Measurements from ENCODE around the gene CCDC192.
"Not testable (repeated sequence)": the region's sequence is repeated elsewhere in the genome, so short reads cannot be mapped to it uniquely, and the experiment has no call there.

CCDC192 gene

DNA sequence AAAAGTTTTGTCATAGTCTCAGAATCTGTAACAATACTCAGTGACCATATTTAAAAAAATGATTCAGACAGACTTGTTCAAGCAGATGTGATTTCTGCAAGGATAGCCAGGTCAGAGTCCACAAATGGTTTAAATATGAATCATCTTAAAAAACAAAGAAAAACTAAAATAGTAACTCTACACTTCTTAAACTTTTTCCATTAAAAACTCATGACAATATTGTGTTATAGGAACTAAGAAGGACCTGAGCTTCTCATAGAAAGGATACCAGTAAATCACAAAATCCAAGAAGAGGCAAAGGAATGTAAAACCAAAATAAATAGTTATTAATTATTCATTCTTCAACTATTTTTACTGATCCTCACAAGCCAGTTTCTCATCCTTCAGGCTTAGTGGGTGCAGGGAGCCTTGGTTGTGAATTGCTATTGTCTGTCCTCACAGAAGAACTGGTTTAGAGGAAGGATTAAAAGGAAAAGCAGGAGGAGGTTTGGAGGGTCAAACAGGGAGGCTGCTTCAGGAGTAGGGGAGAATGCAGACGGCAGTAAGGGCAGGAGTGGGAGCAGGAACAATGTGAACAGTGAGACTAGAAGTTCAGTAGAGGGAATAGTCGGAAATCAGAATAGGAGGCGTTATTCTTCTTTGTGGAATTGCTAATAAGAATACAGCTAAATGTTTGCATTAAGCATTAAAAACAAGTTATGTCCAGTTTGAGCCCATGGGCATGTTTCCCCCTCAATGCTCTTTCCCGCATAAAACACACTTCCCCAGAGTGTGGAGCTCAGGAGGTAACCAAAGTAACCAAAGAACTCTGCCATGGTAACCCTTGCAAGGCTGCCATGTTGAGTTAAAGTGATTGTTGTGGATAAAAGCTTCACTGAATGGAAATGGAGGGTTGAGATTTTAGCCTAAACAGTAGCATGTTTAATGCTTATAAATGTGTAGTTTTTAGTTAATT lies 110.7 kb downstream of the CCDC192 start:
- peak; percentile 91 for DNase-seq

GRCh38 chr5:127814588-127814973 lies 111.4 kb downstream of the CCDC192 start:
- DNase-seq = no peak

DNA sequence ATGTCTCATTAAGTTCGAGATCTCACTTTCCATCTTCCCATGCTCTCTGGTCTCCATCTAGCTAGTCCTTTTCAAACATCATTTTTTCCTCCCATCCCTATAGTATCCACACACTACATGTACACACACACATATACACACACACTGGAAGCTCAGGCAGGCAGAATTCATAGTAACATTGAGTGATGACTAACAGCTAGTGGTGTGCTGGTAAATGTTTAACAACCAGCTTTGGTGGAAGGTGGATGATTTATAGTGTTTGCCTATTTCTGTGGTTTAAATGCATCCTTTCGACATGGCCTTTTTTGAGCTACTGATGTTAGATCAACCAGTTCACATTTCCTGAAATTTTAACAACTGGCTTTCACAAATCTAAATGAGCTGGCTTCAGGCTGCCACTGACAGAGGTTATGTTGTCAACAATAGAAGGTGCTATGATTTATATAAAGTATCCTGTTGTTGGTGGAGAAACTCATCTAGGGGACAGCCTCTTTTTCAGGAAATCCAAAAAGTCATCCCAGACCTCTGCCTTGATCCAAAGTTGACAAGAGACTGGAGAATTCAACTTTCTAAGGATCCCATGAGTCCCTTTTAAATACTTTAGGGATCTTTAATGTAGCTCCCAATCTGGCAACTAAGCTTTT lies 117.8 kb downstream of the CCDC192 start:
- DNase-seq = peak; percentile 90

DNA sequence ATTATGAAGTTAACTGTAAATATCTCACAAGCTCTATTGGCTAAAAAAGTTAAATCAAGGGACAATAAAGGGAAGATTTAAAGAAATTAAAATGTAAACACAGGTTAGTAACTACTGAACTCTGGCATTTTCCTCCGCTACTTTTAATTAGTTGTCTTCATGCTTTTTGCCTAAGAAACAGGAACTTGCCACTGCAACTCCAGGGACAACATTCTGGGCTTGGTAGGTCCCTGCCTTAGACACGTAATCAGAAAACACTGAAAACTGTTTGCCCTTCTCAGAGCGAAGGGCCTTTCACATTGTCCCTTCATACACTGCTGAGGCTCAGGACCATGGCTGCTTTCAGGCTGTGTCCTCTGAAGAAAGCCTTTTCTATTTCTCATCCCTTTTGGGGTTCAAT lies 118.7 kb downstream of the CCDC192 start:
- DNase-seq = no peak

- DNase-seq = no peak
Observed at GRCh38 chr5:127824126-127824525, 120.9 kb downstream of the CCDC192 start.

DNA sequence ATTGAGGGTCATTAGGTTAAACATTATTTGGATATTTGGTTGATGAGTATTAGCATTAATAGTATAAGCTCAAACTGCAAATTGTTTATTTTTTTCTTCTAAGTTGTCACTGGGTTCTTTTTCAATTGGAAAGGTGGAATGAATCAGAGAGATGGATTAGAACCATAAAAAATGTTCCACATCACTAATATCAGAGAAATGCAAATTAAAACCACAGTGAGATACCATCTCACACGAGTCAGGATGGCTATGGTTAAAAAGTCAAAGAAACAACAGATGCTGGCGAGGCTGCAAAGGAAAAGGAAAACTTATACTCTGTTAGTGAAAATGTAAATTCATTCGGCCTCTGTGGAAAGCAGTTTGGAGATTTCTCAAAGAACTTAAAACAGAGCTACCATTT lies 122.8 kb downstream of the CCDC192 start:
- DNase-seq = peak; percentile 86

DNA sequence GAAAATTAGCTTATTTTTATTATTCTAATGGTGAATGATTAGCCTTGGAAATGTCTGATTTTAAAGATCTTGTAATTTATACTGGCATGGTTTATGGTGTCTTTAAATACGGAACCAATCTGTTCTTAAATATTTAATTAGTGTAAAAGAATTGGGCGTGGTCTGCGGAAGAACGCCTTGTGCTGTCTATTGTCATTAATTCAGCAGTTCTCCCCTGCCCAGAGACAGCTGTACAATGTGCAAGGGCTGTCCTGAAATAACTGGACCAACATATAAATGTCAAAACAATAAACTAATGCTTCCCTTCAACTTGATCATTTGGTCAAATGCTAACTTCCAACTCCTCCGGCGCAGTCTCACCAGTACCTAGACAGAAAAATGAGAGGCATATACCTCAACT lies 124.3 kb downstream of the CCDC192 start:
- DNase-seq = no peak

GRCh38 chr5:127830157-127830556 lies 127.0 kb downstream of the CCDC192 start:
- DNase-seq = peak; percentile 38

DNA sequence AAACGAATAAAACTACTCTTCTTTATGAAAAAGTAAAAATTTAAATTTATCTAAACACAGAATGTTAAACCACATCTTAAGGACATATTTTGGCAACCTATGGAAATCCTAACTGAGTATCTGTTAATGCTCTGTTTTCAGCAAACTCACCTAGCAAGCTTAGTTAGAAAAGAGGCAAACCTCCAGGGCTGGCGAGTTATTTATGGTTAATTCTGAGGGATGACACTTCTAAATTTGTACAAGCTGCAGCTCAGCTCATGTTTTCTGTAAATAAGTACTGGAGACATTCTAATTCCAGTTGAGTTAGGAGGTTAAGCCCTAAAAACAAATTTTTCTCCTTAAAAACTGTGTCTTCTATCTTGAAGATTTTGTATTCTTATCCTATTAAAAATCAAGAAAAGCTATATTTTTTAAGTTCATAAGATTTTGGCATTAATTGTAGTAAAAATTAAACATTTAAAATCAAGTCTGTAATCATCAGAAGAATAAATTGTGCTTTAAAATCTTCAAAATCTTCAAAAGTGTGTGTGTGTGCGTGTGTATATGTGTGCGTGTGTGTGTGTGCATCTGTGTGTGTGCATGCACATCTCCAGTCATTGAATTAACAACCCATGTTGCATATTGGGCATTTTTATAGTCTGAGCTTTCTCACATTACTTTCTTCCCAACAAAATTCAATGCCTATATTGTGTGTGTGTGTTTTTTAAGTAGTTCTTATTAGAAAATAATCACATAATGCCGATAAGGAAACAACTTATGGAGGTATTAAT lies 127.8 kb downstream of the CCDC192 start:
- DNase-seq = no peak

DNA sequence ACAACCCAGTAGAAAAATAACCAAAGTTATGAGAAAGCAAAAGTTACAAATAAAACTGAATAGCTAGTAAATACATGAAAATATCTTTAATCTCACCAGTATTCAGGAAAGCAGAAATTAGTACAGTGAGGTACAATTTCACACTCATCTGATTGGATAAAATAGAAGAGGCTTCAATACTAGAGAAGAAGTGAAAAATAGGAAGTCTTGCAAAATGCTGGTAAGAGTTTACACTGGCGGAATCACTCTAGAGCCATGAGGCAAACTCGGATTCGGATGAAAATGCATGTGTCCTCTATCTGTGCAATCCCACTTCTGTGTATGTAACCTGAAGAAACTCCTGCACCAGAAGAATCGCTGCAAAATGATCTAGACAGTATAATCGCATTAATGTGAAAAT lies 128.9 kb downstream of the CCDC192 start:
- no peak for DNase-seq

DNA sequence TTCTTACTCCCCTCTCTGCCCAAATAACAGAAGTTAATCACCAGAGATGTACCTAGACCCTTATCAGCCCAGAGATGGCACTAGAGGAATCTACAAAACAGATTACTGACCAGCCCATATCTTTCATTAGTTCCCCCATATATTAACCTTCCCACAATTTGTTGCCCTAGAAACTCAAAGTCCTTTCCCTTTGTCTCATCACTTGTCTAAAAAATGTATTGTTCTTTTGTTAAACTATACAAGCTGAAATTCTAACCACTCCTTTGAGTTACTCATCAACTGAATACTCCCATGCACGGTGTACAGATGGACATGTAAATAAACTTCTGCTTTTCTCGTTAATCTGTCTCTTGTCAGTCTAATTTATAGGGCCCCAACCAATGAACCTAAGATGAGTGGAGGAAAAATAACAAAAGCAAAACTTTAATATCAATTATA lies 130.9 kb downstream of the CCDC192 start:
- no peak for DNase-seq

- DNase-seq = no peak
Observed at GRCh38 chr5:127834554-127834953, 131.4 kb downstream of the CCDC192 start.

GRCh38 chr5:127838661-127839060 lies 135.5 kb downstream of the CCDC192 start:
- peak; percentile 55 for DNase-seq

DNA sequence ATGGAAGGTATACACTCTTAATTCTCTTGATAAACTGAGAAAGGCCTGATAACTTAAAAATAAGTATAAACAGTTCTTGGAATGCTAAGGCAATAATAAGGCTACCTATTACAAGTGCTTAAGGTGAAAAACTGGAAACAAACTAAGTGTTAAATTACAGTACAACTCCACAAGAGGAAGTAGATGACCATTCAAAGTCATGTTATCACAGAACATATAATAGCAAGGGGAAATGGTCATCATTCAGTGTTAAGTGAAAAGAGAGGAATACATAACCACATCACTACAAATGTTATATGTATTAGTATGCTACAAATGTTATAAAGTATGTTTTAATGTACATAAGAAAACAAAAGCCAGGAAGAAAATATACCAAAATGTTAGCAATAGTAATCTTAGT lies 135.9 kb downstream of the CCDC192 start:
- no peak for DNase-seq

DNA sequence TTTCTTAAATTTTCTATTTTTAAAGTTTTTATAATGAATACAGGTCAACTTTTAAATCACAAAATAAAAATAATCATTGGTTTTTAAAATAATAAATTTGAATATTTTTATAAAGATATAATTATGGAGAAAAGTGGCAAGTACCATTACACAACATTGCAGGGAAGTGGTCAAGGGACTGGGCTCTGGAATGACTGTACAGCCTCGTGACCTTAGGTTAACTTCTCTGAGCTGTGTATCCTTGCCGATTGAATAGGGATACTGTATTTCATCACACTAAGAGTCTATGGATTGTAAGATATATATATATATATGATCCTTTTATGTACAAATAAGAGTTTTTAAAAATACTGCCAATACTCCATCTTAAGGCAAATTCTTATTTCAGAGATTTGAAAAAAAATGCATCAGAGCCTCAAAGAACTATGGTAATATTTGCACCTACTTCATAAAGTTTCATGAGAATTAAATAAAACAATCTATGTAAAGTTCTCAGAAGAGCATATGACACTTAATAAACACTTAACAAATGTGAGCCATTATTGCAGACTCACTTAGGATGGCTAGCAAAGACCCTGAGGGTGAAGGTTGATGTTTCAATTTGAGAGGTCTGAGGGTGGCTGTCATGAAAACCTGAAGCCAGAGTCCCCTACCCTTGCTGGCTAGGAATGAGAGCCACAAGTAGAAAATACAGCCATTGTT lies 136.5 kb downstream of the CCDC192 start:
- no peak for DNase-seq

- DNase-seq = no peak
Observed at GRCh38 chr5:127840198-127840524, 137.0 kb downstream of the CCDC192 start.

- no peak for DNase-seq
Observed at GRCh38 chr5:127840809-127841208, 137.6 kb downstream of the CCDC192 start.

DNA sequence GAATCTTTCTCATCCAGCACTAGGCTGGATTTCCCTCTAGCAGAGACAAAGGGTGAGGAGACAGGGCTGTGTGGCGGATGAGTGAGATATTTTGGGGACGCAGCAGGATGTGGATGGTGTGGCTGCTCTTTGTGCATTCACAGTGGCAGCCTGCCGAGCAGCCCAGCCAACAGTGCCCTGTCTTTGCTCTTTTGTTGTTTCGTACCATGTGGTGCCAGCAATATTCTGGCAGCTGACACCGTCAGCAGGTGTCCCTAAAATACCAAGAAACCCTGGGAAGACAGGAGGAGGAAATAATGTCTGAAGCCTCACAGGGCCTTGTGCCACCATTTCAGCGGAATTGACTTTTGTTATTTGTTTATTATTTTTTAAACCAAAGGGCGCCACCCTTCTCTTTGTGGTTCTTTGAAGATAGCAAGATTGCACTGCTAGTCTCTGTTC lies 141.4 kb downstream of the CCDC192 start:
- no peak for DNase-seq

- DNase-seq = no peak
Observed at GRCh38 chr5:127846884-127847283, 143.7 kb downstream of the CCDC192 start.

GRCh38 chr5:127847641-127848040 lies 144.4 kb downstream of the CCDC192 start:
- not testable (repeated sequence) for DNase-seq

- no peak for DNase-seq
Observed at GRCh38 chr5:127848098-127848497, 144.9 kb downstream of the CCDC192 start.

DNA sequence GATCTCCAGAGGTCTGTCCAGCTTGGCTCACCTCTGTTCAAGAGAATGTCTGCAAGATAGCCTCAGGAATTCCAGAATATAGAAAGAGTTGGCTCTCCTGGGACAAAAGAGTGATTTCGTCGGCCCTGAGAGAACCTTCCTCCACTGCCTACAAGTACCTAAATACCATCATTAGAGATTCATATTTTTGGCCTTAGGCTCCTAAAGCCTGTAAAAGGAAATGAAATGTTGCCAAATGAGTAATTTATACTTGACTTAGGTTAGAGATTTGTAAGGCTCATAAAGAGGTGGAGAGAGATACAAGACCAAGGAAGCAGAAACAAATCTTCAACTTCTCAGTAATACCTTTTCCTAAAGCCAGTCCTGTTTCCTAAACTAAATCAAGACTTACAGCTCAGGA lies 146.2 kb downstream of the CCDC192 start:
- peak; percentile 22 for DNase-seq

- DNase-seq = no peak
Observed at GRCh38 chr5:127849891-127850290, 146.7 kb downstream of the CCDC192 start.

Measured in fibroblast of skin of right biceps (primary cell).